B cell (primary cell): ENCODE results near the gene SIRT4.

Experiments
- EZH2 ChIP-seq: IDR thresholded peaks from 2 replicates; pipeline ENCODE4 v1.6.1; 2012; ENCODE audit warnings: borderline replicate concordance, low read depth, mild to moderate bottlenecking, moderate library complexity, low read length; ENCODE audit not compliant: insufficient read depth, poor library complexity, severe bottlenecking
- TF ChIP-seq, protein P1 (sequence below): fragments of 200-600 bp; IDR thresholded peaks from one replicate; pipeline ENCODE4 v1.8.0; 2022; ENCODE audit warnings: antibody characterized with exemption, mild to moderate bottlenecking

- TF ChIP-seq, protein P1, sequence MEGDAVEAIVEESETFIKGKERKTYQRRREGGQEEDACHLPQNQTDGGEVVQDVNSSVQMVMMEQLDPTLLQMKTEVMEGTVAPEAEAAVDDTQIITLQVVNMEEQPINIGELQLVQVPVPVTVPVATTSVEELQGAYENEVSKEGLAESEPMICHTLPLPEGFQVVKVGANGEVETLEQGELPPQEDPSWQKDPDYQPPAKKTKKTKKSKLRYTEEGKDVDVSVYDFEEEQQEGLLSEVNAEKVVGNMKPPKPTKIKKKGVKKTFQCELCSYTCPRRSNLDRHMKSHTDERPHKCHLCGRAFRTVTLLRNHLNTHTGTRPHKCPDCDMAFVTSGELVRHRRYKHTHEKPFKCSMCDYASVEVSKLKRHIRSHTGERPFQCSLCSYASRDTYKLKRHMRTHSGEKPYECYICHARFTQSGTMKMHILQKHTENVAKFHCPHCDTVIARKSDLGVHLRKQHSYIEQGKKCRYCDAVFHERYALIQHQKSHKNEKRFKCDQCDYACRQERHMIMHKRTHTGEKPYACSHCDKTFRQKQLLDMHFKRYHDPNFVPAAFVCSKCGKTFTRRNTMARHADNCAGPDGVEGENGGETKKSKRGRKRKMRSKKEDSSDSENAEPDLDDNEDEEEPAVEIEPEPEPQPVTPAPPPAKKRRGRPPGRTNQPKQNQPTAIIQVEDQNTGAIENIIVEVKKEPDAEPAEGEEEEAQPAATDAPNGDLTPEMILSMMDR = no peak
- TF ChIP-seq EZH2 = no peak
Observed at GRCh38 chr12:120359128-120359527, 57.0 kb downstream of the SIRT4 start.
